Lung (tissue), 12 donors: ENCODE data around the gene TOE1. TPM values are rescaled to one million over a fixed set of nuclear protein-coding genes. Genes with fewer than 3 reads are reported as not detected.

ENCODE experiments used
- ATAC-seq: fragments of 200-7000 bp; cut with Tn5 transposase; one replicate; pipeline ENCODE4 v1.9.1; 2020; ENCODE audit warnings: moderate number of reproducible peaks; ENCODE audit not compliant: insufficient read depth, low FRiP score
- DNase-seq, 3 donors: peaks; one replicate each; pipeline ENCODE4 v3.0.0-alpha.2; 2013 to 2017
- H3K27ac ChIP-seq, 2 donors: one replicate each; pipeline ENCODE4 v1.5.1; 2013; ENCODE audit warnings: mild to moderate bottlenecking in 2 of 2, moderate library complexity in 2 of 2, control low read depth in 1 of 2, inconsistent platforms in 1 of 2, low read depth in 1 of 2, low read length in 1 of 2
- H3K27me3 ChIP-seq, 3 donors: one replicate each; pipeline ENCODE4 v1.5.1; 2013; ENCODE audit warnings: low read length in 2 of 3; ENCODE audit not compliant: control insufficient read depth in 3 of 3, insufficient read depth in 3 of 3
- H3K36me3 ChIP-seq, 4 donors: one replicate each; pipeline ENCODE4 v1.5.1; 2013; ENCODE audit warnings: low read length in 4 of 4, mild to moderate bottlenecking in 1 of 4, moderate library complexity in 1 of 4; ENCODE audit not compliant: control insufficient read depth in 4 of 4, insufficient read depth in 4 of 4
- H3K4me1 ChIP-seq, 5 donors: one replicate each; pipeline ENCODE4 v1.5.1; 2013; ENCODE audit warnings: low read length in 5 of 5, mild to moderate bottlenecking in 2 of 5, moderate library complexity in 1 of 5; ENCODE audit not compliant: control insufficient read depth in 5 of 5, insufficient read depth in 5 of 5
- H3K4me3 ChIP-seq: one replicate; pipeline ENCODE4 v1.5.1; 2013; ENCODE audit warnings: mild to moderate bottlenecking, control low read depth, moderate library complexity
- H3K9ac ChIP-seq, 2 donors: one replicate each; pipeline ENCODE4 v1.5.1; 2013; ENCODE audit warnings: low read length in 2 of 2, control low read depth in 1 of 2; ENCODE audit not compliant: insufficient read depth in 1 of 2
- H3K9me3 ChIP-seq, 4 donors: one replicate each; pipeline ENCODE4 v1.5.1; 2013; ENCODE audit warnings: low read length in 3 of 4, mild to moderate bottlenecking in 1 of 4, moderate library complexity in 1 of 4; ENCODE audit not compliant: control insufficient read depth in 4 of 4, insufficient read depth in 3 of 4
- WGBS, 2 donors: extraction: QIAGEN DNeasy Blood & Tissue Kit; methylation state at CpG; one replicate each; pipeline ENCODE4 v1.1.7; 2013; 5-methylcytosine and 5-hydroxymethylcytosine counted together
- polyA plus RNA-seq, 2 donors: library from polyadenylated mRNA; stranded (reverse); fragments of 200-250 nt; gene quantifications; one replicate each; pipeline ENCODE4 v1.2.1, GENCODE V29; 2013
- total RNA-seq, 2 donors: library from RNA; depleted of rRNA in 1 of 2; stranded (reverse); fragments of >200 nt in 1 of 2; gene quantifications; one replicate each; pipeline ENCODE4 v1.2.1, GENCODE V29; 2014 to 2021
- TF ChIP-seq, protein P1 (sequence below): IDR thresholded peaks from 2 replicates; pipeline ENCODE4 v1.5.1; 2012; ENCODE audit warnings: mild to moderate bottlenecking; ENCODE audit errors: control extremely low read depth, extremely low read depth
- donor health status: control.
- donor health status: control.
- donor health status: Bipolar disorder and iron deficiency.
- donor health status: healthy.
- donor health status: DM: yes; HTN: yes; CAD: no.

The TOE1 gene
- total and polyA plus RNA-seq, 4 donors: 5.3 to 10.9 (median 8.5) TPM

DNA sequence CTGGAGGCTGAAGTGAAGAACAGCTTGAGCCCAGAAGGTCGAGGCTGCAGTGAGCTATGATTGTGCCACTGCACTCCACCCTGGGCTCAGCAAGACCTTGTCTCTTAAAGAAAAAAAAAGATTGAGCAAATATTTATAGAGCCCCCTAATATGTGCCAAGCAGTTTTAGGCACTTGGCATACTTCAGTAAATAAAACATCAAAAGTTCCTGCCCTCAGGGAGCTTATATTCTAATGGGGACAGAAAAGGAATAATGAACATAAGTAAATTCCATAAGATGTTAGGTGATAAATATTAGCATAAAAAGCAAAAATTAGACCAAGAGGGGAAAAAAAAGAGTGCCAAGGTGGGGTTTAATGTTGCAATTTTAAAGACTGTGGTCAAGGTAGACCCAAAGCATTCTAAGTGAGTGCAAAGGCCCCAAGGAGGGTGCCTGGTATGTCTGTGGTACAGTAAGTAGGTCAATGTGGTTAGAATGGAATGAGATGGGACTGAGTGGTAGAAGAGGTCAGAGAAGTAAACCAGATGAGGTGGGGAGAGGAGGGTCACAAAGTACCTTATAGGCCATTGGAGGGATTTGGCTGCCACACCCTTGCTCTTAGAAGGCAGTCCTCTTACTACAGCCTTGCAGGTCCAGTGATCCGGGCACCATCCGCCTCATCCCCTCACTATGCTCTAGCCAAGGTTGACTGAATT is 2.2 kb upstream of the TOE1 start:
- ATAC-seq (no peak), DNase-seq (no peak)
- H3K27ac ChIP-seq: no peak overlapping the region

DNA sequence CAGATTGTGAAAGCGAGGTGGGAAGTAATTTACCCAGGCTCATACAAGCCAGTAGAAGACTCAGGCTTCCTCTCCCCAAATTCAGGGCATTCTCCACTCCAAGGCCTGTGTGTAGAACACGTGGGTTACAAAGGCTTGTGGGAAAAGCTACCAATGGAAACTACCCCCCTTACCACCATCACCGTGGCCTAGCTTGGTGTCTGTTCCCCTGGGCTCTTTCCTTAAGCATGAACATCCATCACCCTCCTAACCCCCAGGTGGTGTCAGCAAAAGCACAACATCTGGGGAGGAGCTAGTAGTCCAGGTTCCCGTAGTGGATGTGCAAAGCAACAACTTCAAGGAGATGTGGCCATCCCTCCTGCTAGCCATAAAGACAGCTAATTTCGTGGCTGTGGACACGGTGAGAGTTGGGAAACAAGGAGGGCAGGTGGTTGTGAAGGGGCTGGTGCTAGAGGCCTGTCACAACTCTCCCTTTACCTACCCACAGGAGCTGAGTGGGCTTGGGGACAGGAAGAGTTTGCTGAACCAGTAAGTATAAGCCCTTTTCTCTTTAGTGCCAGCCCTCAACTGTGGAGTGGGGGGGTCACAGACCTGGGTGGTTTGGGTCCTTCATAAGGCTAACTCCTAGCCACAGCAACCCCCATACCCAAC is 971 bp downstream of the TOE1 start:
- Histone ChIP-seq H3K36me3 (peaks cover 5 to 34% (median 17%) of the 10 kb centered on the region in 4 donors), H3K4me3 (peak overlapping the region; percentile 80), H3K9me3 (no peaks in the 10 kb centered on the region), H3K4me1 (peaks cover 3 to 12% (median 10%) of the 10 kb centered on the region in 5 donors), H3K9ac (peak overlapping the region; percentile 61 to 89), H3K27me3 (no peaks in the 10 kb centered on the region), H3K27ac (peak overlapping the region; percentile 6 to 99)
- no peak for ATAC-seq
- TF ChIP-seq, protein P1, sequence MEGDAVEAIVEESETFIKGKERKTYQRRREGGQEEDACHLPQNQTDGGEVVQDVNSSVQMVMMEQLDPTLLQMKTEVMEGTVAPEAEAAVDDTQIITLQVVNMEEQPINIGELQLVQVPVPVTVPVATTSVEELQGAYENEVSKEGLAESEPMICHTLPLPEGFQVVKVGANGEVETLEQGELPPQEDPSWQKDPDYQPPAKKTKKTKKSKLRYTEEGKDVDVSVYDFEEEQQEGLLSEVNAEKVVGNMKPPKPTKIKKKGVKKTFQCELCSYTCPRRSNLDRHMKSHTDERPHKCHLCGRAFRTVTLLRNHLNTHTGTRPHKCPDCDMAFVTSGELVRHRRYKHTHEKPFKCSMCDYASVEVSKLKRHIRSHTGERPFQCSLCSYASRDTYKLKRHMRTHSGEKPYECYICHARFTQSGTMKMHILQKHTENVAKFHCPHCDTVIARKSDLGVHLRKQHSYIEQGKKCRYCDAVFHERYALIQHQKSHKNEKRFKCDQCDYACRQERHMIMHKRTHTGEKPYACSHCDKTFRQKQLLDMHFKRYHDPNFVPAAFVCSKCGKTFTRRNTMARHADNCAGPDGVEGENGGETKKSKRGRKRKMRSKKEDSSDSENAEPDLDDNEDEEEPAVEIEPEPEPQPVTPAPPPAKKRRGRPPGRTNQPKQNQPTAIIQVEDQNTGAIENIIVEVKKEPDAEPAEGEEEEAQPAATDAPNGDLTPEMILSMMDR: no peak
- 20 to 24% methylated on average over 6 of the region's 6 CpGs for WGBS, 2 donors
- DNase-seq: no peak

More for the DNA sequence above, 2.2 kb upstream of the TOE1 start:
- Histone ChIP-seq H3K36me3 (peaks cover 5 to 22% (median 13%) of the 10 kb centered on the region in 4 donors), H3K9me3 (no peaks in the 10 kb centered on the region), H3K4me3 (no peak overlapping the region), H3K9ac (no peak overlapping the region), H3K27me3 (no peaks in the 10 kb centered on the region), H3K4me1 (peaks cover 3 to 15% (median 10%) of the 10 kb centered on the region in 5 donors)
- WGBS, 2 donors: 70 to 93% methylated on average over 3 of the region's 3 CpGs
- TF ChIP-seq, protein P1: no peak

DNA sequence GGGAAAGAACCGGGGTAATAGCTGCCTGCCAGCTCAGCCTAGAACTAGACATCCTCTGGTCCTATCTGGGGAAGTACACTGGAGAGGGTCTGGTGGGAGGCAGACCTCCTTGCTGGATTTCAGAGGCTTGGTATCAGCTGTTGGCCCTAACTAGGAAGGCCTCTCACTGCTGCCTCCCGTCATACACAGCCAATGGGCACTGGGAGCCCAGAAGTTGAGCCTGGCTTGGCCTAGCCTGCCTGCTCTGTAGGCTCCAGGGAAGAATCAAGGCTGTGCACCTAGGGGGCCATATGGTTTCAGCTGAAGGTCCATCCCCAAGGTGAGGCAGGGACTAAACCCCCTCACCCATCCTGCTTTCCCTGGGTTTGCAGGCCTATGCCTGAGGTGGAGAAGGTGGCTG is 4.5 kb downstream of the TOE1 start:
- TF ChIP-seq, protein P1: no peak
- H3K9me3 ChIP-seq: no peaks in the 10 kb centered on the region
- H3K4me3 ChIP-seq: no peak overlapping the region
- no peak overlapping the region for H3K27ac ChIP-seq
- H3K27me3 ChIP-seq: no peaks in the 10 kb centered on the region
- H3K36me3 ChIP-seq: peaks cover 5 to 34% (median 12%) of the 10 kb centered on the region in 4 donors
- no peak overlapping the region for H3K9ac ChIP-seq
- ATAC-seq: no peak
- peaks cover 7 to 23% (median 14%) of the 10 kb centered on the region in 5 donors for H3K4me1 ChIP-seq
- no peak for DNase-seq
- WGBS, 2 donors: 98 to 100% methylated on average over 2 of the region's 2 CpGs
